Mesothelial cell of epicardium (in vitro differentiated cells): ENCODE results near the gene PAM. TPM values are rescaled to one million over a fixed set of nuclear protein-coding genes. Genes with fewer than 3 reads are reported as not detected.
"Not testable (repeated sequence)": the region's sequence is repeated elsewhere in the genome, so short reads cannot be mapped to it uniquely, and the experiment has no call there.

Experiments used
- DNase-seq, 2 experiments: peaks; one replicate each; pipeline ENCODE4 v3.0.0; 2021; ENCODE audit warnings: low spot score in 2 of 2; ENCODE audit not compliant: unreplicated experiment in 2 of 2
- H3K27ac Mint-ChIP-seq: 2 replicates; pipeline ENCODE4 v1.8.0; 2021; ENCODE audit warnings: mixed read lengths
- H3K27me3 Mint-ChIP-seq: 2 replicates; pipeline ENCODE4 v1.8.0; 2021; ENCODE audit warnings: low read depth, mixed read lengths
- H3K36me3 Mint-ChIP-seq: 2 replicates; pipeline ENCODE4 v1.8.0; 2021; ENCODE audit warnings: mixed read lengths
- H3K4me1 Mint-ChIP-seq: 2 replicates; pipeline ENCODE4 v1.8.0; 2021; ENCODE audit warnings: mixed read lengths
- H3K4me3 Mint-ChIP-seq: 2 replicates; pipeline ENCODE4 v1.8.0; 2021; ENCODE audit warnings: mild to moderate bottlenecking, moderate library complexity, mixed read lengths
- H3K9me3 Mint-ChIP-seq: 2 replicates; pipeline ENCODE4 v1.8.0; 2021; ENCODE audit warnings: mixed read lengths
- CTCF ChIP-seq: fragments of 200-600 bp; sonication (generic); IDR thresholded peaks from one replicate; pipeline ENCODE4 v1.5.0; 2021; ENCODE audit warnings: antibody characterized with exemption; ENCODE audit not compliant: unreplicated experiment
- total RNA-seq: library from RNA; stranded (reverse); gene quantifications from 3 replicates; pipeline ENCODE4 v1.2.1, GENCODE V29; 2021

The PAM gene
- total RNA-seq, 1 donor from 2014 or later, result 94.3 TPM

- no peak for DNase-seq
- Mint-ChIP-seq H3K9me3 (no peaks in the 10 kb centered on the region), H3K36me3 (peaks cover 2% of the 10 kb centered on the region), H3K4me3 (no peak overlapping the region), H3K27me3 (no peaks in the 10 kb centered on the region), H3K4me1 (no peaks in the 10 kb centered on the region), H3K27ac (no peak overlapping the region)
- TF ChIP-seq CTCF, result no peak
Measured at GRCh38 chr5:103036601-103037000, 281.5 kb downstream of the PAM start.

- H3K4me1 Mint-ChIP-seq, result no peaks in the 10 kb centered on the region
- no peak for DNase-seq
- no peak overlapping the region for H3K27ac Mint-ChIP-seq
- no peaks in the 10 kb centered on the region for H3K27me3 Mint-ChIP-seq
- no peaks in the 10 kb centered on the region for H3K9me3 Mint-ChIP-seq
- no peak for TF ChIP-seq CTCF
- peaks cover 2% of the 10 kb centered on the region for H3K36me3 Mint-ChIP-seq
- H3K4me3 Mint-ChIP-seq, result no peak overlapping the region
Measured at GRCh38 chr5:103037673-103038455, 282.8 kb downstream of the PAM start.

- no peaks in the 10 kb centered on the region for H3K27me3 Mint-ChIP-seq
- H3K4me1 Mint-ChIP-seq, result no peaks in the 10 kb centered on the region
- H3K9me3 Mint-ChIP-seq, result no peaks in the 10 kb centered on the region
- TF ChIP-seq CTCF, result no peak
- DNase-seq, result no peak
- H3K36me3 Mint-ChIP-seq, result no peaks in the 10 kb centered on the region
- no peak overlapping the region for H3K4me3 Mint-ChIP-seq
- no peak overlapping the region for H3K27ac Mint-ChIP-seq
Measured at GRCh38 chr5:103041071-103041676, 286.1 kb downstream of the PAM start.

- not testable (repeated sequence) for H3K4me1 Mint-ChIP-seq, DNase-seq, H3K27me3 Mint-ChIP-seq, H3K4me3 Mint-ChIP-seq, H3K36me3 Mint-ChIP-seq, H3K9me3 Mint-ChIP-seq, H3K27ac Mint-ChIP-seq
Measured at GRCh38 chr5:103046706-103047105, 291.6 kb downstream of the PAM start.

GRCh38 chr5:103057208-103058130, 302.4 kb downstream of the PAM start:
- Mint-ChIP-seq H3K4me3 (no peak overlapping the region), H3K36me3 (peaks cover 2% of the 10 kb centered on the region), H3K27ac (no peak overlapping the region), H3K27me3 (no peaks in the 10 kb centered on the region), H3K9me3 (peaks cover 11% of the 10 kb centered on the region), H3K4me1 (peaks cover 23% of the 10 kb centered on the region)
- no peak for TF ChIP-seq CTCF
- no peak for DNase-seq

- no peak for TF ChIP-seq CTCF
- Mint-ChIP-seq H3K9me3 (peaks cover 11% of the 10 kb centered on the region), H3K27ac (no peak overlapping the region), H3K4me1 (peaks cover 23% of the 10 kb centered on the region), H3K27me3 (no peaks in the 10 kb centered on the region), H3K4me3 (no peak overlapping the region), H3K36me3 (peaks cover 2% of the 10 kb centered on the region)
- no peak for DNase-seq
Measured at GRCh38 chr5:103059525-103059924, 304.4 kb downstream of the PAM start.
